Measurements from ENCODE around the gene BCL11A.

GRCh38 chr2:60438653-60439052 is 114.8 kb downstream of the BCL11A start:
- TF ChIP-seq CTCF (IDR thresholded peaks at IDR 0.05; ENCODE audit: poor library complexity, severe bottlenecking) (no peak), REST (IDR thresholded peaks at IDR 0.05; ENCODE audit: borderline replicate concordance) (no peak)
